ENCODE measurements around the gene PIP4K2B.
A peak's percentile ranks its signal among the peaks of the same experiment; 100 is the strongest.

Gene PIP4K2B

GRCh38 chr17:38815576-38816193, 16.3 kb upstream of the PIP4K2B start:
- DNase-seq (ENCODE audit: low read depth) = peak; percentile 37
- no peak overlapping the region for H3K4me3 ChIP-seq (ENCODE audit: low read depth, low read length)
- TF ChIP-seq MAX (IDR thresholded peaks at IDR 0.05; ENCODE audit: low read depth, low read length) (no peak), POLR2A (IDR thresholded peaks at IDR 0.05; ENCODE audit: extremely low read depth, insufficient read length) (no peak), CTCF (IDR thresholded peaks at IDR 0.05; ENCODE audit: low read depth, low read length) (no peak), MYC (IDR thresholded peaks at IDR 0.05; ENCODE audit: low read depth, low read length) (no peak)

- TF ChIP-seq POLR2A (IDR thresholded peaks at IDR 0.05; ENCODE audit: extremely low read depth, insufficient read length) (no peak), MAX (IDR thresholded peaks at IDR 0.05; ENCODE audit: low read depth, low read length) (no peak), CTCF (IDR thresholded peaks at IDR 0.05; ENCODE audit: low read depth, low read length) (no peak), MYC (IDR thresholded peaks at IDR 0.05; ENCODE audit: low read depth, low read length) (no peak)
- no peak for DNase-seq (ENCODE audit: low read depth)
- no peak overlapping the region for H3K4me3 ChIP-seq (ENCODE audit: low read depth, low read length)
Observed at GRCh38 chr17:38809828-38810227, 10.5 kb upstream of the PIP4K2B start.

- H3K4me3 ChIP-seq (ENCODE audit: low read depth, low read length) = peak overlapping the region; percentile 58
- DNase-seq (ENCODE audit: low read depth) = no peak
- TF ChIP-seq MYC (IDR thresholded peaks at IDR 0.05; ENCODE audit: low read depth, low read length) (no peak), POLR2A (IDR thresholded peaks at IDR 0.05; ENCODE audit: extremely low read depth, insufficient read length) (no peak), CTCF (IDR thresholded peaks at IDR 0.05; ENCODE audit: low read depth, low read length) (no peak), MAX (IDR thresholded peaks at IDR 0.05; ENCODE audit: low read depth, low read length) (peak; percentile 0; the same call in 1 of the 2 replicates)
Observed at GRCh38 chr17:38800237-38800760, 943 bp upstream of the PIP4K2B start.

GRCh38 chr17:38798614-38799500, 499 bp downstream of the PIP4K2B start:
- DNase-seq (ENCODE audit: low read depth) = peak; percentile 74
- peak overlapping the region; percentile 81 for H3K4me3 ChIP-seq (ENCODE audit: low read depth, low read length)
- no peak for TF ChIP-seq CTCF (IDR thresholded peaks at IDR 0.05; ENCODE audit: low read depth, low read length)
- TF ChIP-seq MAX (IDR thresholded peaks at IDR 0.05; ENCODE audit: low read depth, low read length) = peak; percentile 29; the same call in 1 of the 2 replicates

GRCh38 chr17:38797828-38798227, 1.5 kb downstream of the PIP4K2B start:
- DNase-seq (ENCODE audit: low read depth) = no peak
- peak overlapping the region; percentile 81 for H3K4me3 ChIP-seq (ENCODE audit: low read depth, low read length)
- no peak for TF ChIP-seq MYC (IDR thresholded peaks at IDR 0.05; ENCODE audit: low read depth, low read length)
- no peak for TF ChIP-seq POLR2A (IDR thresholded peaks at IDR 0.05; ENCODE audit: extremely low read depth, insufficient read length)

GRCh38 chr17:38797158-38797490, 2.2 kb downstream of the PIP4K2B start:
- peak overlapping the region; percentile 81 for H3K4me3 ChIP-seq (ENCODE audit: low read depth, low read length)
- peak; percentile 19 for DNase-seq (ENCODE audit: low read depth)
- TF ChIP-seq MYC (IDR thresholded peaks at IDR 0.05; ENCODE audit: low read depth, low read length) = no peak
- TF ChIP-seq CTCF (IDR thresholded peaks at IDR 0.05; ENCODE audit: low read depth, low read length) = no peak
- no peak for TF ChIP-seq MAX (IDR thresholded peaks at IDR 0.05; ENCODE audit: low read depth, low read length)
- no peak for TF ChIP-seq POLR2A (IDR thresholded peaks at IDR 0.05; ENCODE audit: extremely low read depth, insufficient read length)
